Thymus (tissue), 2 donors: ENCODE data around the gene LCE2A. TPM values are rescaled to one million over a fixed set of nuclear protein-coding genes. Genes with fewer than 3 reads are reported as not detected.

ENCODE experiments used
- polyA plus RNA-seq: library from polyadenylated mRNA; stranded (reverse); fragments of 200-250 nt; gene quantifications from one replicate; pipeline ENCODE4 v1.2.3, GENCODE V29; 2013
- total RNA-seq: library from RNA; stranded (reverse); fragments of 120-200 nt; gene quantifications from one replicate; pipeline ENCODE4 v1.2.4, GENCODE V29; 2013
- donor health status: healthy.

The LCE2A gene
- total and polyA plus RNA-seq, 2 donors: 1.3 TPM; not detected in 1

Other genes with a start within 250 kb of the LCE2A start
- gene LCE5A, start 187.5 kb upstream of the LCE2A start, total RNA-seq: not detected
- gene LCE5A, start 187.5 kb upstream of the LCE2A start, polyA plus RNA-seq: 0.43 TPM
- gene CRCT1, start 183.9 kb upstream of the LCE2A start, total RNA-seq: not detected
- 3.5 TPM for gene CRCT1, start 183.9 kb upstream of the LCE2A start, polyA plus RNA-seq
- not detected for gene LCE3E, start 131.6 kb upstream of the LCE2A start, total RNA-seq
- 6.2 TPM for gene LCE3E, start 131.6 kb upstream of the LCE2A start, polyA plus RNA-seq
- gene LCE3D, start 117.8 kb upstream of the LCE2A start, total RNA-seq: not detected
- 15.7 TPM for gene LCE3D, start 117.8 kb upstream of the LCE2A start, polyA plus RNA-seq
- gene LCE3C, start 98.1 kb upstream of the LCE2A start, total RNA-seq: not detected
- gene LCE3C, start 98.1 kb upstream of the LCE2A start, polyA plus RNA-seq: 0.66 TPM
- gene LCE3B, start 84.5 kb upstream of the LCE2A start, total RNA-seq: not detected
- not detected for gene LCE3B, start 84.5 kb upstream of the LCE2A start, polyA plus RNA-seq
- not detected for gene LCE3A, start 75.2 kb upstream of the LCE2A start, total RNA-seq
- gene LCE3A, start 75.2 kb upstream of the LCE2A start, polyA plus RNA-seq: not detected
- gene LCE2D, start 35.0 kb upstream of the LCE2A start, total RNA-seq: not detected
- gene LCE2D, start 35.0 kb upstream of the LCE2A start, polyA plus RNA-seq: 1.3 TPM
- not detected for gene LCE2C, start 23.1 kb upstream of the LCE2A start, total RNA-seq
- 1.7 TPM for gene LCE2C, start 23.1 kb upstream of the LCE2A start, polyA plus RNA-seq
- 0.09 TPM for gene LCE2B, start 12.2 kb upstream of the LCE2A start, total RNA-seq
- 1.5 TPM for gene LCE2B, start 12.2 kb upstream of the LCE2A start, polyA plus RNA-seq
- gene LCE4A, start 9.8 kb downstream of the LCE2A start, total RNA-seq: not detected
- not detected for gene LCE4A, start 9.8 kb downstream of the LCE2A start, polyA plus RNA-seq
- gene KPRP, start 59.7 kb downstream of the LCE2A start, total RNA-seq: not detected
- gene KPRP, start 59.7 kb downstream of the LCE2A start, polyA plus RNA-seq: 0.21 TPM
- not detected for gene LCE1F, start 76.8 kb downstream of the LCE2A start, total RNA-seq
- gene LCE1F, start 76.8 kb downstream of the LCE2A start, polyA plus RNA-seq: 0.46 TPM
- gene LCE1E, start 87.9 kb downstream of the LCE2A start, total RNA-seq: not detected
- gene LCE1E, start 87.9 kb downstream of the LCE2A start, polyA plus RNA-seq: 0.30 TPM
- not detected for gene LCE1D, start 98.4 kb downstream of the LCE2A start, total RNA-seq
- gene LCE1D, start 98.4 kb downstream of the LCE2A start, polyA plus RNA-seq: 0.27 TPM
- gene LCE1C, start 108.3 kb downstream of the LCE2A start, total RNA-seq: 0.14 TPM
- 3.0 TPM for gene LCE1C, start 108.3 kb downstream of the LCE2A start, polyA plus RNA-seq
- not detected for gene LCE1B, start 113.6 kb downstream of the LCE2A start, total RNA-seq
- gene LCE1B, start 113.6 kb downstream of the LCE2A start, polyA plus RNA-seq: 0.68 TPM
- not detected for gene LCE1A, start 129.1 kb downstream of the LCE2A start, total RNA-seq
- 1.0 TPM for gene LCE1A, start 129.1 kb downstream of the LCE2A start, polyA plus RNA-seq
- not detected for gene LCE6A, start 144.5 kb downstream of the LCE2A start, total RNA-seq
- gene LCE6A, start 144.5 kb downstream of the LCE2A start, polyA plus RNA-seq: 1.1 TPM
- not detected for gene LCE7A, start 161.7 kb downstream of the LCE2A start, total RNA-seq
- gene LCE7A, start 161.7 kb downstream of the LCE2A start, polyA plus RNA-seq: 0.32 TPM
- not detected for gene SMCP, start 180.0 kb downstream of the LCE2A start, total RNA-seq
- 0.30 TPM for gene SMCP, start 180.0 kb downstream of the LCE2A start, polyA plus RNA-seq
- 0.57 TPM for gene IVL, start 210.2 kb downstream of the LCE2A start, total RNA-seq
- 16.6 TPM for gene IVL, start 210.2 kb downstream of the LCE2A start, polyA plus RNA-seq
- not detected for gene SPRR5, start 248.9 kb downstream of the LCE2A start, total RNA-seq
- gene SPRR5, start 248.9 kb downstream of the LCE2A start, polyA plus RNA-seq: 0.37 TPM